Activated T-helper 9 cell treated with anti-CD3 and anti-CD28 coated beads, Interleukin-2, amount 50 U/mL, for 16 hours (primary cell): Measurements from ENCODE around the gene IER3.
A peak's percentile ranks its signal among the peaks of the same experiment; 100 is the strongest.
"Not testable (repeated sequence)": the region's sequence is repeated elsewhere in the genome, so short reads cannot be mapped to it uniquely, and the experiment has no call there.

Experiments used
- DNase-seq: peaks from one replicate; pipeline ENCODE4 v3.0.0-alpha.2; 2020; ENCODE audit warnings: low read depth

IER3 gene

DNA sequence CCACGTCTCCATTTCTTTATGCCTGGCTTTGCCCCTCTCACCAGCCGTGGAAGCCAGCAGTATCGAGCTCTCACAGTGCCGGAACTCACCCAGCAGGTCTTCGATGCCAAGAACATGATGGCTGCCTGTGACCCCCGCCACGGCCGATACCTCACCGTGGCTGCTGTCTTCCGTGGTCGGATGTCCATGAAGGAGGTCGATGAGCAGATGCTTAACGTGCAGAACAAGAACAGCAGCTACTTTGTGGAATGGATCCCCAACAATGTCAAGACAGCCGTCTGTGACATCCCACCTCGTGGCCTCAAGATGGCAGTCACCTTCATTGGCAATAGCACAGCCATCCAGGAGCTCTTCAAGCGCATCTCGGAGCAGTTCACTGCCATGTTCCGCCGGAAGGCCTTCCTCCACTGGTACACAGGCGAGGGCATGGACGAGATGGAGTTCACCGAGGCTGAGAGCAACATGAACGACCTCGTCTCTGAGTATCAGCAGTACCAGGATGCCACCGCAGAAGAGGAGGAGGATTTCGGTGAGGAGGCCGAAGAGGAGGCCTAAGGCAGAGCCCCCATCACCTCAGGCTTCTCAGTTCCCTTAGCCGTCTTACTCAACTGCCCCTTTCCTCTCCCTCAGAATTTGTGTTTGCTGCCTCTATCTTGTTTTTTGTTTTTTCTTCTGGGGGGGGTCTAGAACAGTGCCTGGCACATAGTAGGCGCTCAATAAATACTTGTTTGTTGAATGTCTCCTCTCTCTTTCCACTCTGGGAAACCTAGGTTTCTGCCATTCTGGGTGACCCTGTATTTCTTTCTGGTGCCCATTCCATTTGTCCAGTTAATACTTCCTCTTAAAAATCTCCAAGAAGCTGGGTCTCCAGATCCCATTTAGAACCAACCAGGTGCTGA lies 20.3 kb downstream of the IER3 start:
- not testable (repeated sequence) for DNase-seq

DNA sequence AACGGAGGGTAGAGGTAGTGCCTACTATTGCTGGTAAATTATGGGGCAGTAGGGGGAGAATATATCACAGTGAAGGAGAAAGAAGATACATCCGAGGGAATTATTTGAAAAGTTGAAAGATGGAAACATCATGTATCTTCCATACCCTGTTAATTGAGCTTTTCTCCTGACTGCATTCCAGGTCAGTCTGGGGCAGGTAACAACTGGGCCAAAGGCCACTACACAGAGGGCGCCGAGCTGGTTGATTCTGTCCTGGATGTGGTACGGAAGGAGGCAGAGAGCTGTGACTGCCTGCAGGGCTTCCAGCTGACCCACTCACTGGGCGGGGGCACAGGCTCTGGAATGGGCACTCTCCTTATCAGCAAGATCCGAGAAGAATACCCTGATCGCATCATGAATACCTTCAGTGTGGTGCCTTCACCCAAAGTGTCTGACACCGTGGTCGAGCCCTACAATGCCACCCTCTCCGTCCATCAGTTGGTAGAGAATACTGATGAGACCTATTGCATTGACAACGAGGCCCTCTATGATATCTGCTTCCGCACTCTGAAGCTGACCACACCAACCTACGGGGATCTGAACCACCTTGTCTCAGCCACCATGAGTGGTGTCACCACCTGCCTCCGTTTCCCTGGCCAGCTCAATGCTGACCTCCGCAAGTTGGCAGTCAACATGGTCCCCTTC lies 21.0 kb downstream of the IER3 start:
- DNase-seq = not testable (repeated sequence)

DNA sequence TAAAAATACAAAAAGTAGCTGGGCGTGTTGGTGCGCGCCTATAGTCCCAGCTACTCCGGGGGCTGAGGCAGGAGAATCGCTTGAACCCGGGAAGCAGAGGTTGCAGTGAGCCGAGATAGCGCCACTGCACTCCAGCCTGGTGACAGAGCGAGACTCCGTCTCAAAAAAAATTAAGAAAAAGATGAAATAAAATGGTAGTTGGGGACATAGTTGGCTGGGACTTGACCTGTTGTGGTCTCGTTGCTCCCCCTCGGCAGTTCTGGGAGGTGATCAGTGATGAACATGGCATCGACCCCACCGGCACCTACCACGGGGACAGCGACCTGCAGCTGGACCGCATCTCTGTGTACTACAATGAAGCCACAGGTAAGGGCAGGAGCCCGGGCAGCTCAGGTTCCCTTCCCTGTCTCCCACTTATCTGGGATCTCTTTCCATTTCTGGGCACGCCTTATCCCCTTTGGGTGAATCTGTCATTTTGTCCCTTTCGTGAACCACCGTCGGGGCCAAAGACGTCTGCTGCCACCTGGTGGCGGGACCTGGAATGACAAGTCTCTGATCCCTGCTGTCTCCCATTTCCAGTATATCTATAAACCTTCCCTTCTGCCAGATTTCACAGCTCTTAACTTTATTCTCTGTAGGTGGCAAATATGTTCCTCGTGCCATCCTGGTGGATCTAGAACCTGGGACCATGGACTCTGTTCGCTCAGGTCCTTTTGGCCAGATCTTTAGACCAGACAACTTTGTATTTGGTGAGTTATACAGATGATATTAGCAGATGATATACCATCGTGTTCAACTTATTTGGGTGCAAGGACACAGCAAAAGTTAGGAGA lies 21.9 kb downstream of the IER3 start:
- peak; percentile 80 for DNase-seq

DNA sequence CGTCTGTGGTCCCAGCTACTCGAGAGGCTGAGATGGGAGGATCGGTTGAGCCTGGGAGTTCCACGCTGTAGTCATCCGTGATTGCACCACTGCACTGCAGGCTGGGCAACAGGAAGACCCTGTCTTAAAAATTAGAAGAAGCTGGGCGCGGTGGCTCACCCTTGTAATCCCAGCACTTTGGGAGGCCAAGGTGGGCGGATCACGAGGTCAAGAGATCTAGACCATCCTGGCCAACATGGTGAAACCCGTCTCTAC lies 22.4 kb downstream of the IER3 start:
- DNase-seq = not testable (repeated sequence)

GRCh38 chr6:30721198-30722024 lies 22.9 kb downstream of the IER3 start:
- DNase-seq = peak; percentile 98

- no peak for DNase-seq
These were observed 23.6 kb downstream of the IER3 start for GRCh38 chr6:30720738-30721197.

DNA sequence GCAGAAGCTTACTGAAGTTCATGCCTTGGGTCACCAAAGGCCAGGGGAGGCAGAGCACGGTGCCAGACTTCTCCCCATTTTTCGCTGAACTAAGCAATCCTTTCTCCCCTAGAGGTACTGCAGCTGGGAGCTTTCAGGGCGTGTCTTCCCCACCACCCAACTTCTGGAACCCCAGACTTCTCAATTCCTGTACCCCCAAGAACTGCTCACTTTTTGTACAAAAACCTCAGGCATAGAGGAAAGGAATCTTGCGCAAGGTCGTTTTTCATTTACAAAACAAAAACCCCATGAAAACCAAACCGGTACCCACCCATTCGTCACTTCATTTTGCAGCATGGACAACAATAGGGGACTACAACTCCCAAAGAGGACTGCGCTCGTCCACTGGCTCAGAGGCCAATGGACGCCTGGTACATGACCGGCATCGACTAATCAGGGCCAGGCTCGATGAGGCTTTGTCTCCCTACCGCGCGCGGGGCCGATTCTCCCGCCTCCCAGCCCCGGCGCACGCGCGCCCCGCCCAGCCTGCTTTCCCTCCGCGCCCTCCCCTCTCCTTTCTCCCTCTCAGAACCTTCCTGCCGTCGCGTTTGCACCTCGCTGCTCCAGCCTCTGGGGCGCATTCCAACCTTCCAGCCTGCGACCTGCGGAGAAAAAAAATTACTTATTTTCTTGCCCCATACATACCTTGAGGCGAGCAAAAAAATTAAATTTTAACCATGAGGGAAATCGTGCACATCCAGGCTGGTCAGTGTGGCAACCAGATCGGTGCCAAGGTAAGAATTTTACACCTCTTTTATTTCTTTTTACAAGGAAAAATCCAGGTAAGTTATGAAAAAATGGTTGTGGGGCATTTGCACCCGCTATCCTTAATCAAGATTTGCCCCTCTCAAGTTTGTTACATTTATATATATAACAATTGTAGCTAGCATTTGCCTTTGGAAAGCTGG lies 24.3 kb downstream of the IER3 start, which contains the start of gene TUBB:
TSS of gene TUBB (plus strand) at position 562 of the 947 bp plus-strand sequence. CDS start at position 717, 155 bp downstream.
- DNase-seq = peak; percentile 93

DNA sequence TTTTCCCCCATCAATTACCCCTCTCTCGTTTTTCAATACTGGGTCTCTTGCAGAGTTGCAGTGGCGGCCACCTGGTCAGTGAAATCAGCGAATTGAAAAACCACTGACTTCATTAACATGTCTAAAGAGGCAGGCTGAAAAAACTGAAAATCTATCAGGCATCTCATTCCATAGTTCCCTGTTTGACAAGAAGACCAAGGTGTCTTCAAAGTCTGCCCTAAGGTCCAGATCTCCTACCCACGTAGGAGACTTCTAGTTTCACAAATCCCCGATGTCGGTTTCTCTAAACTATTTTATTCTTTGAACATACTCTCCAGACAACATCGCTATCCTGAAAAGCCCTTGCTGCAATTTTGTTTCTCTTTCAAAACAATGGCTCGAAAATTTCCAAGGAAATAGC lies 25.0 kb downstream of the IER3 start:
- no peak for DNase-seq

- DNase-seq = not testable (repeated sequence)
These were observed 26.3 kb downstream of the IER3 start for GRCh38 chr6:30717845-30718720.

- peak; percentile 99 for DNase-seq
These were observed 27.1 kb downstream of the IER3 start, which contains the start of gene MDC1 for GRCh38 chr6:30717129-30717844. TSS of gene MDC1 (minus strand) at chr6:30717281. CDS start at chr6:30715175, 2,106 bp downstream.

GRCh38 chr6:30716879-30717128 lies 27.5 kb downstream of the IER3 start:
- no peak for DNase-seq

DNA sequence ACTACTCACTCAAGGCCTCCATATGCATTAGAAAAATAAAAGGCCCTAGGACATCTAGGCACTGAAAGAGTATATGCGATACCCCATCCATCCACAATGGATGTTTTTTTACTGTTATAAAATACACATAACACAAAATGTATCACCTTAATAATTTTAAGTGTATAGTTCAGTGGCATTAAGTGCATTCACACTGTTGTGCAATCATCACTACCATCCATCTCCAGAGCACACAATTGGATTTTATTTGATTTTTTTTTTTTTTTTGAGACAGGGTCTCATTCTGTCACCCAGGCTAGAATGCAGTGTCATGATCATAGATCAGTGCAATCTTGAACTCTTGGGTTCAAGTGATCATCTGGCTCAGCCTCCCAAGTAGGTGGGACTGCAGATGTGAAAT lies 30.1 kb downstream of the IER3 start:
- no peak for DNase-seq

GRCh38 chr6:30712441-30712945 lies 31.9 kb downstream of the IER3 start:
- DNase-seq = no peak

DNA sequence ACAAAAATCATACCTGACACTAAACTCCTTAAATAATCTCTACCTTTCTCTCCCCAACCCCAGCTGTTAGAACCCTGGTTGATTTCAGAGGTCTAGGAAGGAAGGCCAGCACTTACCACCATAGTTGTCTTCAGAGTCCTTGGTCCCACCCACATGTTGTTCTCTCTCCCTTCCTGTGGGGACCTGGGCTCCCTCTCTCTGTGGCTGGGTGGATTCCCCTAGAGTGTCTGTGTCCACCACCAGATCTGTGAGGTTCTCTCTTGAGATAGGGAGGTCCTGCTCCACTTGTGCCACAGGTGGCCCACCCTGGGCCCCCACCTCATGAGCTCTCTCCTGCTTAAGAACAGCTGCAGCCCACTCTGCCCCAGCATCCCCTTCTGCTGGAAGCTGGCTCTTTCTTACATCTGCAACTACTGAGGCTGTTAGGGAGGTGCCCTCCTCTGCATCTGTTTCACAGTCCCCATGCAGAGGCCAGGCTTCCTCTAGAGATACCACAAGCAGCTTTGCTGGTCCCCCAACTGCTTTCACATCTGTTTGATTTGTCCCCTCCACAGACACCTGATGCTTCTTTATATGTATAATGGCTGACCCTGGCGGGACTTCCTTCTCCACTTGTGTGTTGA lies 32.5 kb downstream of the IER3 start:
- no peak for DNase-seq

DNA sequence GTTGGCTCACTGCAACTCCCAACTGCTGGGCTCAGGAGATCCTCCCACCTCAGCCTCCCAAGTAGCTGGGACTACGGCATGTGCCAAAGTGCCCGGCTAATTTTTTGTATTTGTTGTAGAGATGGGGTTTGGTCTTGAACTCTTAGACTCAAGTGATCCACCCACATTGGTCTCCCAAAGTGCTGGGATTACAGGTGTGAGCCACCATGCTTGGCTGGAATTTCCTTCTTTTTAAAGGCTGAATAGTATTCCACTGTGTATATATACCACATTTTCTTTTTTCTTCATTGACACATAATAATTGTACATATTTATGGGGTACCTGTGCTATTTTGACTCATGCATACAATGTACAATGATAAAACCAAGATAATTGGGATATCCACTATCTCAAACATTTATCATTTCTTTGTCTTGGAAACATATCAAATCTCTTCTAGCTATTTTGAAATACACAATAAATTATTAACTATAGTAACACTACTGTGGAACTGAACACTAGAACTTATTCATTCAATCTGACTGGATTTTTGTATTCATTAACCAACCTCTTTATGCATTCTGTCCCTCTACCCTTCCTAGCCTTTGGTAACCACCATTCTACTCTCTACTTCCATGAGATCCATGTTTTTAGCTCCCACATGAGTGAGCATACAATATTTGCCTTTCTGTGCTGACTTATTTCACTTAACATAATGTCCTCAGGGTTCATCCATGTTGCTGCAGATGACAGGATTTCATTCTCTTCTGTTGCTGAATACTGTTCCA lies 35.1 kb downstream of the IER3 start:
- DNase-seq = no peak

- DNase-seq = no peak
These were observed 37.0 kb downstream of the IER3 start for GRCh38 chr6:30707281-30707850.

DNA sequence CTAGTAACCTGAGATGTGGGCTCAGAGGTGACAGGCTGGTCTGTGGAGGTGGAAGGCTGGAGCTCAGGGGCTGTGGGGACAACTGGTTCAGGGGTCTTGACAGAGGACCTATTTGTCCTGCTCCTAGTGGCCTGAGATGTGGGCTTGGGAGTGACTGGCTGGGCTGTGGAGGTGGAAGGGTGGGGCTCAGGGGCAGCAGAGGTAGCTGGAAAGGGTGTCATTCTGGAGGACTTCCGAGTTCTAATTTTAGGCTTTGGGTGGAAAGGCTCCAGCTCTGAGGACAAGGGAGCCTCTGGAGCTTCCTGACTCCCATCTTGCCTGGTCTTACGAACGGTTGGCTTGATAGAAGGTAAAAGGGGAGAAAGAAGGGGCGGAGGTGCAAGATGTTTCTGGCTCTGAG lies 38.7 kb downstream of the IER3 start:
- no peak for DNase-seq
